ENCODE data around the gene POSTN. TPM values are rescaled to one million over a fixed set of nuclear protein-coding genes. Genes with fewer than 3 reads are reported as not detected.
A peak's percentile ranks its signal among the peaks of the same experiment; 100 is the strongest.
"Not testable (repeated sequence)": the region's sequence is repeated elsewhere in the genome, so short reads cannot be mapped to it uniquely, and the experiment has no call there.

POSTN gene
- total RNA-seq, 1 donor from 2014 or later = 3.3 TPM

GRCh38 chr13:37597477-37598025 lies 1.0 kb downstream of the POSTN start:
- DNase-seq (ENCODE audit: low read depth in 2 of 2) = peak in 1 of 2 donors; percentile 36

- no peak for DNase-seq (ENCODE audit: low read depth in 2 of 2)
Measured at GRCh38 chr13:37596805-37597204, 1.8 kb downstream of the POSTN start.

- DNase-seq (ENCODE audit: low read depth in 2 of 2) = peak in 1 of 2 donors; percentile 54
Measured at GRCh38 chr13:37595162-37595561, 3.4 kb downstream of the POSTN start.

- DNase-seq (ENCODE audit: low read depth in 2 of 2) = peak in 1 of 2 donors; percentile 15
Measured at GRCh38 chr13:37594550-37594949, 4.0 kb downstream of the POSTN start.

GRCh38 chr13:37589381-37589780 lies 9.2 kb downstream of the POSTN start:
- not testable (repeated sequence) for DNase-seq (ENCODE audit: low read depth in 2 of 2)

- DNase-seq (ENCODE audit: low read depth in 2 of 2) = no peak
Measured at GRCh38 chr13:37587236-37587635, 11.3 kb downstream of the POSTN start.

GRCh38 chr13:37586164-37586563 lies 12.4 kb downstream of the POSTN start:
- DNase-seq (ENCODE audit: low read depth in 2 of 2) = no peak

GRCh38 chr13:37585541-37585940 lies 13.0 kb downstream of the POSTN start:
- no peak for DNase-seq (ENCODE audit: low read depth in 2 of 2)

GRCh38 chr13:37576601-37577000 lies 22.0 kb downstream of the POSTN start:
- DNase-seq (ENCODE audit: low read depth in 2 of 2) = no peak

GRCh38 chr13:37565425-37565824 lies 33.1 kb downstream of the POSTN start:
- no peak for DNase-seq (ENCODE audit: low read depth in 2 of 2)

GRCh38 chr13:37561031-37561430 lies 37.5 kb downstream of the POSTN start:
- DNase-seq (ENCODE audit: low read depth in 2 of 2) = no peak

- DNase-seq (ENCODE audit: low read depth in 2 of 2) = no peak
Measured at GRCh38 chr13:37560526-37560925, 38.0 kb downstream of the POSTN start.

GRCh38 chr13:37558766-37559165 lies 39.8 kb downstream of the POSTN start:
- not testable (repeated sequence) for DNase-seq (ENCODE audit: low read depth in 2 of 2)

- DNase-seq (ENCODE audit: low read depth in 2 of 2) = no peak
Measured at GRCh38 chr13:37546087-37546486, 52.5 kb downstream of the POSTN start.

GRCh38 chr13:37544995-37545394 lies 53.6 kb downstream of the POSTN start:
- DNase-seq (ENCODE audit: low read depth in 2 of 2) = no peak

- DNase-seq (ENCODE audit: low read depth in 2 of 2) = no peak
Measured at GRCh38 chr13:37539976-37540605, 58.5 kb downstream of the POSTN start.

- no peak for DNase-seq (ENCODE audit: low read depth in 2 of 2)
Measured at GRCh38 chr13:37539170-37539569, 59.4 kb downstream of the POSTN start.

- no peak for DNase-seq (ENCODE audit: low read depth in 2 of 2)
Measured at GRCh38 chr13:37535501-37535900, 63.1 kb downstream of the POSTN start.

GRCh38 chr13:37534676-37535075 lies 63.9 kb downstream of the POSTN start:
- DNase-seq (ENCODE audit: low read depth in 2 of 2) = no peak

- DNase-seq (ENCODE audit: low read depth in 2 of 2) = no peak
Measured at GRCh38 chr13:37534181-37534580, 64.4 kb downstream of the POSTN start.

- no peak for DNase-seq (ENCODE audit: low read depth in 2 of 2)
Measured at GRCh38 chr13:37531049-37531448, 67.5 kb downstream of the POSTN start.

GRCh38 chr13:37529751-37530385 lies 68.7 kb downstream of the POSTN start:
- no peak for DNase-seq (ENCODE audit: low read depth in 2 of 2)
